Gastrocnemius medialis (tissue), 4 donors: ENCODE measurements around the gene ADGRL2. TPM values are rescaled to one million over a fixed set of nuclear protein-coding genes. Genes with fewer than 3 reads are reported as not detected.
"Not testable (repeated sequence)": the region's sequence is repeated elsewhere in the genome, so short reads cannot be mapped to it uniquely, and the experiment has no call there.

Source experiments
- ATAC-seq, 2 donors: fragments of 150-250 bp; one replicate each; pipeline ENCODE4 v1.9.1; 2016
- DNase-seq, 2 donors: peaks; one replicate each; pipeline ENCODE4 v3.0.0-alpha.2; 2019
- H3K27ac ChIP-seq, 4 donors: fragments of 200-600 bp; sonication (generic); 1 replicate in 1 of 4; 2 replicates in 3 of 4; pipeline ENCODE4 v1.5.1; 2016 to 2018; ENCODE audit warnings: mild to moderate bottlenecking in 2 of 4, moderate library complexity in 1 of 4
- H3K27me3 ChIP-seq, 3 donors: fragments of 200-600 bp; sonication (generic) in 2 of 3; 1 replicate in 1 of 3; 2 replicates in 2 of 3; pipeline versions ENCODE4 v1.5.1 to v1.6.0; 2016 to 2019; ENCODE audit warnings: mild to moderate bottlenecking in 1 of 3, moderate library complexity in 1 of 3
- H3K36me3 ChIP-seq, 2 donors: fragments of 200-600 bp; sonication (generic) in 1 of 2; one replicate each; pipeline ENCODE4 v1.5.1; 2017 to 2018
- H3K4me1 ChIP-seq, 2 donors: fragments of 200-600 bp; sonication (generic) in 1 of 2; one replicate each; pipeline ENCODE4 v1.5.1; 2016 to 2017; ENCODE audit warnings: mild to moderate bottlenecking in 2 of 2
- H3K4me3 ChIP-seq, 4 donors: fragments of 200-600 bp; sonication (generic) in 3 of 4; 1 replicate in 1 of 4; 2 replicates in 3 of 4; pipeline ENCODE4 v1.5.1; 2016 to 2019; ENCODE audit warnings: mild to moderate bottlenecking in 2 of 4
- H3K9me3 ChIP-seq, 3 donors: fragments of 200-600 bp; sonication (generic) in 2 of 3; 1 replicate in 1 of 3; 2 replicates in 2 of 3; pipeline ENCODE4 v1.5.1; 2016 to 2019
- POLR2A ChIP-seq, 2 donors: fragments of 450-650 bp; IDR thresholded peaks; one replicate each; pipeline ENCODE4 v1.6.1; 2017; ENCODE audit warnings: antibody characterized with exemption in 2 of 2, mild to moderate bottlenecking in 2 of 2, moderate library complexity in 2 of 2
- in situ Hi-C, 4 donors: fragments of 200-750 bp; cut with MboI; loops; one replicate each; pipeline versions ENCODE4 v1.15.0 to v1.8.0; 2017; ENCODE audit warnings: low sequenced_read_pairs in 4 of 4
- intact Hi-C: fragments of 100-400 bp; cut with DNase I; formaldehyde crosslinking; loops from one replicate; pipeline ENCODE4 v1.15.1; 2023; ENCODE audit warnings: low total_unique reads
- total RNA-seq, 4 donors: library from RNA; depleted of rRNA; stranded (reverse); fragments of >200 nt; gene quantifications; one replicate each; pipeline versions ENCODE4 v1.1.0 to v1.2.3, GENCODE V29; 2016
- TF ChIP-seq, protein P1 (sequence below), 5 experiments: fragments of 450-650 bp in 3 of 5; fragments of 200-600 bp in 2 of 5; sonication (generic) in 2 of 5; IDR thresholded peaks in 4 of 5; conservative IDR thresholded peaks in 1 of 5; 1 replicate in 4 of 5; 2 replicates in 1 of 5; pipeline ENCODE4 v1.5.1; 2016 to 2019; ENCODE audit warnings: antibody characterized with exemption in 5 of 5, mild to moderate bottlenecking in 3 of 5, moderate library complexity in 3 of 5

Gene ADGRL2
- total RNA-seq, 4 donors from 2014 or later: 4.5 to 9.7 (median 6.8) TPM

DNA sequence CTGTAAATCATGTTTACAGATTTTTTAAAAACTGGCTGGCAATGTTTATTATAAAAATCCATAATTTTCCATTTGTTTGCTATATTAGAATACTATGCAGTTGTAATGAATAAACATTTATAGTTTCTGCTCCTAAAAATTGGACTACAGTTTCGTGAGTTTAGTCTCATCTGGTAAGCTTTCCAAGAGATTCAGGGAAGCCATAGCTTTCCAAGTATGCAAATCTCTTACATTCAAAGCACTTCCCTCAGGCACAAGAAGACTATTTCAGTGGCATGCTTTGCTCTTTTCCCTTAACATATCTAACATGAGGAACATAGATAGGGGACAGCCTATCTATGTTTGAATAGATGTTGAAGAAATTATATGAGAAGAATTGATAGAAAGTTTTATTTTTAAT is 77.2 kb downstream of the ADGRL2 start:
- ATAC-seq (no peak), DNase-seq (no peak)
- no peaks in the 10 kb centered on the region for H3K36me3 ChIP-seq
- H3K4me1 ChIP-seq: peaks cover 4 to 10% of the 10 kb centered on the region in 2 donors
- TF ChIP-seq, protein P1, sequence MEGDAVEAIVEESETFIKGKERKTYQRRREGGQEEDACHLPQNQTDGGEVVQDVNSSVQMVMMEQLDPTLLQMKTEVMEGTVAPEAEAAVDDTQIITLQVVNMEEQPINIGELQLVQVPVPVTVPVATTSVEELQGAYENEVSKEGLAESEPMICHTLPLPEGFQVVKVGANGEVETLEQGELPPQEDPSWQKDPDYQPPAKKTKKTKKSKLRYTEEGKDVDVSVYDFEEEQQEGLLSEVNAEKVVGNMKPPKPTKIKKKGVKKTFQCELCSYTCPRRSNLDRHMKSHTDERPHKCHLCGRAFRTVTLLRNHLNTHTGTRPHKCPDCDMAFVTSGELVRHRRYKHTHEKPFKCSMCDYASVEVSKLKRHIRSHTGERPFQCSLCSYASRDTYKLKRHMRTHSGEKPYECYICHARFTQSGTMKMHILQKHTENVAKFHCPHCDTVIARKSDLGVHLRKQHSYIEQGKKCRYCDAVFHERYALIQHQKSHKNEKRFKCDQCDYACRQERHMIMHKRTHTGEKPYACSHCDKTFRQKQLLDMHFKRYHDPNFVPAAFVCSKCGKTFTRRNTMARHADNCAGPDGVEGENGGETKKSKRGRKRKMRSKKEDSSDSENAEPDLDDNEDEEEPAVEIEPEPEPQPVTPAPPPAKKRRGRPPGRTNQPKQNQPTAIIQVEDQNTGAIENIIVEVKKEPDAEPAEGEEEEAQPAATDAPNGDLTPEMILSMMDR (IDR thresholded peaks at IDR 0.05 in 4 of 5, conservative IDR thresholded peaks at IDR 0.05 in 1 of 5): no peak
- TF ChIP-seq POLR2A (IDR thresholded peaks at IDR 0.05): no peak
- in situ Hi-C loops: no loop called here
- intact Hi-C loops: no loop called here
- H3K27ac ChIP-seq: no peak overlapping the region
- H3K4me3 ChIP-seq: no peak overlapping the region
- no peaks in the 10 kb centered on the region for H3K9me3 ChIP-seq
- no peaks in the 10 kb centered on the region for H3K27me3 ChIP-seq

DNA sequence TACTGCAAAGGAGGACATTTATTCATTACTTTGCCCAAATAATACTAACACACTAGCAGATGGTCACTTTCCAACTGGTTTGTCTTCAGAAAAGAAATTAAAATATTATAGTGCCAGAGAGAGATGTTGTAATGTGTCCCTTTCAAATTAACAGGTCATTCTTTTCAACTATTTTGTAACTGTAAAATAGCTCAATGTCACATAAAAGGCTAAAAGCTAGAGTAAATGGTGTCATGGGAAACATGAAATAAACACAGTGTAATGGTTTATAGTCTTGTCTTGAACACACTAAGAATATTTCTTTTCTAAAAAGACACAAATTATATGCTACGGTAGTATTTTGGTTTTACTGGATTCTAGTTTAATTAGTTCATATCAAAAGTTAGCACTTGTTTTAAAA is 77.8 kb downstream of the ADGRL2 start:
- H3K4me1 ChIP-seq: peaks cover 4 to 10% of the 10 kb centered on the region in 2 donors
- no peak for ATAC-seq
- no peaks in the 10 kb centered on the region for H3K9me3 ChIP-seq
- TF ChIP-seq, protein P1 (IDR thresholded peaks at IDR 0.05 in 4 of 5, conservative IDR thresholded peaks at IDR 0.05 in 1 of 5): no peak
- TF ChIP-seq POLR2A (IDR thresholded peaks at IDR 0.05): no peak
- in situ Hi-C loops (no loop called here), intact Hi-C loops (no loop called here)
- no peak for DNase-seq
- H3K27me3 ChIP-seq: no peaks in the 10 kb centered on the region
- no peaks in the 10 kb centered on the region for H3K36me3 ChIP-seq
- no peak overlapping the region for H3K27ac ChIP-seq
- H3K4me3 ChIP-seq: no peak overlapping the region

DNA sequence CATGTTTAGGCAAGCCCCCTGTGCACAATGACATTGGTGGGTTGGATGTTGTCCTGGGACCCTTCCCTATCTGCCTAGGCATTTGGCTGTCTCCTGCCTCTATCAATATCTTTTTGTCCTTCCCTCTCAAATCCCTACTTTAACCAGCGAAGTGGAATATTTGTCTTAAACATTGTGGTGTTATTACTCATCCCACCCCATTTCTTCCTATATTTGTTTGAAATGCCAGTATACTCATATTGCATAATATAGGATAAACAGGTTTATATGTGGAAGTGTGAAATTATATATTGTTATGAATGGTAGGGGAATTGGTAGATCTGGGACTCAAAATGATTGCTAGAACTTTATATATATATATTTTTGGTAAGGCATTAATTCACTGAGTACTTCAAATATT is 80.0 kb downstream of the ADGRL2 start:
- Histone ChIP-seq H3K4me3 (no peak overlapping the region), H3K9me3 (no peaks in the 10 kb centered on the region), H3K27ac (no peak overlapping the region), H3K36me3 (no peaks in the 10 kb centered on the region), H3K4me1 (peaks cover 4 to 10% of the 10 kb centered on the region in 2 donors), H3K27me3 (no peaks in the 10 kb centered on the region)
- no peak for ATAC-seq
- in situ Hi-C loops: no loop called here
- TF ChIP-seq POLR2A (IDR thresholded peaks at IDR 0.05): no peak
- TF ChIP-seq, protein P1 (IDR thresholded peaks at IDR 0.05 in 4 of 5, conservative IDR thresholded peaks at IDR 0.05 in 1 of 5): no peak
- no peak for DNase-seq
- intact Hi-C loops: no loop called here

DNA sequence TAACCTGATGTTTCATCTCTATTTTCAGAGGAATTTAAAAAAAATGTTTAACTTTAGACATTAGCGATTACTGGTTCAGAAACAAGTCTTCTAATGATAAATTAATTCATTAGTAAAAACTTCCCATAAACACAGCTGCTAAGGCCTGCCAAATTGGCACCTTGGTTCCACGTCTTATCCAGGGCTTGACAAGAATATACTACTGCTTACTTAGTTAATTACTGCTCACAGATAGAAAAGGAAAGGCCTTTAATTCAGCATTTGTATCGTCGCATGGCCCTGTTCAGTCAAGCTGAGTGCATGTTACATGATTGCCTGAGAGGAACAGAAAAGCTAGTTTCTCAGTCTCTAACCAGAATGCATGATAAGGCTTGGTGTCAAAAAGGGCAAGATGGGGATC is 84.6 kb downstream of the ADGRL2 start:
- Histone ChIP-seq H3K27ac (no peak overlapping the region), H3K36me3 (no peaks in the 10 kb centered on the region), H3K4me3 (no peak overlapping the region), H3K27me3 (no peaks in the 10 kb centered on the region), H3K4me1 (no peaks in the 10 kb centered on the region), H3K9me3 (no peaks in the 10 kb centered on the region)
- TF ChIP-seq, protein P1 (IDR thresholded peaks at IDR 0.05 in 4 of 5, conservative IDR thresholded peaks at IDR 0.05 in 1 of 5): no peak
- TF ChIP-seq POLR2A (IDR thresholded peaks at IDR 0.05): no peak
- in situ Hi-C loops (no loop called here), intact Hi-C loops (no loop called here)
- DNase-seq: no peak
- ATAC-seq: no peak

DNA sequence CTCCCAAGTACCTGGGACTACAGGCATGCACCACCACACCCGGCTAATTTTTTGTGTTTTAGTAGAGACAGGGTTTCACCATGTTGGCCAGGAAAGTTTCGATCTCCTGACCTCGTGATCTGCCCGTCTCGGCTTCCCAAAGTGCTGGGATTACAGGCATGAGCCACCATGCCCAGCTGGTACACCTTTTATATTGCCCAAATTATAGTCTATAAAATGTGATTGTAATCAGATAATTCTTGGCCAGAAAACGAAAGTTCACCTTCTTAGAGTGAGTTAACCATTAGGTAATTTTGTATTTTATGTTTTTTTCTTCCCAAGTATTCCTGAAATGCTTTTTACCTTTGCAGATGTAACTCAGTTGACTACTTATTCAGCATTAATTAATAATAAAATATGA is 85.6 kb downstream of the ADGRL2 start:
- H3K27me3 ChIP-seq, H3K4me1 ChIP-seq, H3K9me3 ChIP-seq, DNase-seq, H3K36me3 ChIP-seq, H3K27ac ChIP-seq, H3K4me3 ChIP-seq, intact Hi-C loops, in situ Hi-C loops, ATAC-seq: not testable (repeated sequence)
